GF-D8 (cell line): ENCODE data around the gene DUSP11.
"Not testable (repeated sequence)": the region's sequence is repeated elsewhere in the genome, so short reads cannot be mapped to it uniquely, and the experiment has no call there.

Experiments used
- DNase-seq: peaks from one replicate; lab custom pipeline; 2025; lab: John Stamatoyannopoulos, UW

Gene DUSP11

GRCh38 chr2:73779467-73780236, at the start of gene DUSP11:
TSS of gene DUSP11 (minus strand) at chr2:73780103. CDS start at chr2:73779974, 129 bp downstream.
- peak; percentile 84 for DNase-seq

- DNase-seq: peak; percentile 88
Observed at GRCh38 chr2:73828818-73829570, 49.1 kb upstream of the DUSP11 start, which contains the start of gene STAMBP. TSS of gene STAMBP (plus strand) at chr2:73828961. CDS start at chr2:73830857, 1,896 bp downstream.

- no peak for DNase-seq
Observed at GRCh38 chr2:73828389-73828817, 48.5 kb upstream of the DUSP11 start.

- DNase-seq: no peak
Observed at GRCh38 chr2:73827660-73828388, 47.9 kb upstream of the DUSP11 start.

- DNase-seq: peak; percentile 35
Observed at GRCh38 chr2:73827018-73827417, 47.1 kb upstream of the DUSP11 start.

- no peak for DNase-seq
Observed at GRCh38 chr2:73825408-73825807, 45.5 kb upstream of the DUSP11 start.

GRCh38 chr2:73823916-73824523, 44.1 kb upstream of the DUSP11 start:
- DNase-seq: peak; percentile 41

- DNase-seq: no peak
Observed at GRCh38 chr2:73823416-73823815, 43.5 kb upstream of the DUSP11 start.

- no peak for DNase-seq
Observed at GRCh38 chr2:73822991-73823390, 43.1 kb upstream of the DUSP11 start.

GRCh38 chr2:73822276-73822675, 42.4 kb upstream of the DUSP11 start:
- DNase-seq: no peak

- DNase-seq: no peak
Observed at GRCh38 chr2:73821669-73822068, 41.8 kb upstream of the DUSP11 start.

GRCh38 chr2:73821227-73821626, 41.3 kb upstream of the DUSP11 start:
- DNase-seq: no peak

GRCh38 chr2:73818296-73818695, 38.4 kb upstream of the DUSP11 start:
- DNase-seq: no peak

GRCh38 chr2:73812635-73813034, 32.7 kb upstream of the DUSP11 start:
- DNase-seq: no peak

GRCh38 chr2:73811878-73812277, 32.0 kb upstream of the DUSP11 start:
- no peak for DNase-seq

- not testable (repeated sequence) for DNase-seq
Observed at GRCh38 chr2:73783883-73784282, 4.0 kb upstream of the DUSP11 start, which contains the start of gene C2orf78. TSS of gene C2orf78 (plus strand) at chr2:73784183. CDS start at chr2:73784310, 127 bp downstream.

GRCh38 chr2:73783402-73783801, 3.5 kb upstream of the DUSP11 start:
- DNase-seq: not testable (repeated sequence)

GRCh38 chr2:73780237-73780582, 307 bp upstream of the DUSP11 start:
- DNase-seq: no peak

- DNase-seq: not testable (repeated sequence)
Observed at GRCh38 chr2:73778867-73779466, 936 bp downstream of the DUSP11 start.

GRCh38 chr2:73776869-73777519, 2.9 kb downstream of the DUSP11 start:
- no peak for DNase-seq

GRCh38 chr2:73776381-73776780, 3.5 kb downstream of the DUSP11 start:
- DNase-seq: no peak
